CD4-positive, alpha-beta T cell treated with Interferon alpha-2 for 1 hour (primary cell): ENCODE measurements around the gene MAGEA2.
"Not testable (repeated sequence)": the region's sequence is repeated elsewhere in the genome, so short reads cannot be mapped to it uniquely, and the experiment has no call there.

Experiments
- DNase-seq, 2 donors: peaks; one replicate each; pipeline ENCODE4 v3.0.0-alpha.2; 2020 to 2022

MAGEA2 gene

DNA sequence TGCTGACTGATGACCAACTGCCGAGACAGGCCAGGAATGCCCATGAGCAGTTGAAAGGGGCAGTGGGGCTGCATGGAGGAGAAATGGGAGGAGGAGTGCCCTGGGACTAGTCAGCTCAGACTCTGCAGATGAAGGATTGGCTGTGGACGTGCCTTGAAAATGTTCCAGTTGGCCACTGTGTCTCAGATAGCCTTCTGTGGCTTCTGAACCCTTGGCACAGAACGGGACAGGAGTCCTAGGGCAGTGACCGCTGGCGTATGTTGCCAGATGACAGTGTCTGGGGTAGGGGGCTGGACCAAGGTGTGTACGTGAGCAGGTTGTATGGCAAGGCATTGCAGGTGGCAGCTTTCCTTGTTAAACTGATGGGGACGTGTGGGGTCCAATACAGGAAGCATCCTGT is 47.1 kb downstream of the MAGEA2 start:
- not testable (repeated sequence) for DNase-seq

DNA sequence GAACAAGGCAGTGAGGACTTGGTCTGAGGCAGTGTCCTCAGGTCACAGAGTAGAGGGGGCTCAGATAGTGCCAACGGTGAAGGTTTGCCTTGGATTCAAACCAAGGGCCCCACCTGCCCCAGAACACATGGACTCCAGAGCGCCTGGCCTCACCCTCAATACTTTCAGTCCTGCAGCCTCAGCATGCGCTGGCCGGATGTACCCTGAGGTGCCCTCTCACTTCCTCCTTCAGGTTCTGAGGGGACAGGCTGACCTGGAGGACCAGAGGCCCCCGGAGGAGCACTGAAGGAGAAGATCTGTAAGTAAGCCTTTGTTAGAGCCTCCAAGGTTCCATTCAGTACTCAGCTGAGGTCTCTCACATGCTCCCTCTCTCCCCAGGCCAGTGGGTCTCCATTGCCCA is 53.3 kb downstream of the MAGEA2 start:
- not testable (repeated sequence) for DNase-seq
